Neutrophil (primary cell): ENCODE measurements around the gene ADGRF4.

Source experiments
- H3K27ac ChIP-seq: fragments of 200-600 bp; sonication (generic); 2 replicates; pipeline ENCODE4 v1.5.1; 2016; ENCODE audit warnings: mild to moderate bottlenecking, moderate library complexity
- H3K27me3 ChIP-seq: fragments of 200-600 bp; sonication (generic); 2 replicates; pipeline ENCODE4 v1.6.0; 2016; ENCODE audit warnings: mild to moderate bottlenecking
- H3K36me3 ChIP-seq: fragments of 200-600 bp; sonication (generic); 2 replicates; pipeline ENCODE4 v1.5.1; 2017
- H3K4me1 ChIP-seq, 2 experiments: fragments of 200-600 bp in 1 of 2; sonication (generic) in 1 of 2; 1 replicate in 1 of 2; 2 replicates in 1 of 2; pipeline versions ENCODE4 v1.5.1 to v1.6.1; 2013 to 2016; ENCODE audit warnings: low read depth in 1 of 2, low read length in 1 of 2, mild to moderate bottlenecking in 1 of 2, moderate library complexity in 1 of 2; ENCODE audit not compliant: control insufficient read depth in 1 of 2, insufficient read depth in 1 of 2
- H3K4me3 ChIP-seq, 2 experiments: fragments of 200-600 bp in 1 of 2; sonication (generic) in 1 of 2; 1 replicate in 1 of 2; 2 replicates in 1 of 2; pipeline ENCODE4 v1.5.1; 2013 to 2016; ENCODE audit warnings: low read depth in 1 of 2, low read length in 1 of 2, mild to moderate bottlenecking in 1 of 2, moderate library complexity in 1 of 2
- H3K9me3 ChIP-seq: fragments of 200-600 bp; sonication (generic); 2 replicates; pipeline ENCODE4 v1.5.1; 2016
- TF ChIP-seq, protein P1 (sequence below): fragments of 200-600 bp; sonication (generic); IDR thresholded peaks from 2 replicates; pipeline ENCODE4 v1.5.1; 2016; ENCODE audit warnings: antibody characterized with exemption

Gene ADGRF4

DNA sequence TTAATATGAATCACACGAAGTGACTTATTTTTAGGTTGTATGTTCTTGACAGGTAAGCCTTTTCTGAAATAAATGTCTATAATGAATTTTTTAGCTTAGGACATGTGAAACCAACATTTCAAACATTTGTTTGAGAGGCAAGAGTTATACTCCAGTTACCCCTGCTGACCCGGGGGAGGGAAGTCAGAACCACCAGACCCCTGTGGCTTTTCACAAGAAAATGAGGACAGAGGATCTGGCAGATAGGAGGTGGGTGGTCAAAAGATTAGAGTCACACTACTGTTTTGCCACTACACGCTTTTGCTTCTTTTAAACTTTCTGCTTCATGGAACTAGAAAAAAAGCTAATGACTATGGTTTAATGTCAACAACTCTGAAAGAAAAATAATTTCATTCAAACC, 27.5 kb upstream of the ADGRF4 start:
- H3K27ac ChIP-seq = no peak overlapping the region
- no peaks in the 10 kb centered on the region for H3K9me3 ChIP-seq
- TF ChIP-seq, protein P1, sequence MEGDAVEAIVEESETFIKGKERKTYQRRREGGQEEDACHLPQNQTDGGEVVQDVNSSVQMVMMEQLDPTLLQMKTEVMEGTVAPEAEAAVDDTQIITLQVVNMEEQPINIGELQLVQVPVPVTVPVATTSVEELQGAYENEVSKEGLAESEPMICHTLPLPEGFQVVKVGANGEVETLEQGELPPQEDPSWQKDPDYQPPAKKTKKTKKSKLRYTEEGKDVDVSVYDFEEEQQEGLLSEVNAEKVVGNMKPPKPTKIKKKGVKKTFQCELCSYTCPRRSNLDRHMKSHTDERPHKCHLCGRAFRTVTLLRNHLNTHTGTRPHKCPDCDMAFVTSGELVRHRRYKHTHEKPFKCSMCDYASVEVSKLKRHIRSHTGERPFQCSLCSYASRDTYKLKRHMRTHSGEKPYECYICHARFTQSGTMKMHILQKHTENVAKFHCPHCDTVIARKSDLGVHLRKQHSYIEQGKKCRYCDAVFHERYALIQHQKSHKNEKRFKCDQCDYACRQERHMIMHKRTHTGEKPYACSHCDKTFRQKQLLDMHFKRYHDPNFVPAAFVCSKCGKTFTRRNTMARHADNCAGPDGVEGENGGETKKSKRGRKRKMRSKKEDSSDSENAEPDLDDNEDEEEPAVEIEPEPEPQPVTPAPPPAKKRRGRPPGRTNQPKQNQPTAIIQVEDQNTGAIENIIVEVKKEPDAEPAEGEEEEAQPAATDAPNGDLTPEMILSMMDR = no peak
- no peak overlapping the region for H3K4me3 ChIP-seq
- no peaks in the 10 kb centered on the region for H3K36me3 ChIP-seq
- no peaks in the 10 kb centered on the region for H3K4me1 ChIP-seq
- H3K27me3 ChIP-seq = no peaks in the 10 kb centered on the region

DNA sequence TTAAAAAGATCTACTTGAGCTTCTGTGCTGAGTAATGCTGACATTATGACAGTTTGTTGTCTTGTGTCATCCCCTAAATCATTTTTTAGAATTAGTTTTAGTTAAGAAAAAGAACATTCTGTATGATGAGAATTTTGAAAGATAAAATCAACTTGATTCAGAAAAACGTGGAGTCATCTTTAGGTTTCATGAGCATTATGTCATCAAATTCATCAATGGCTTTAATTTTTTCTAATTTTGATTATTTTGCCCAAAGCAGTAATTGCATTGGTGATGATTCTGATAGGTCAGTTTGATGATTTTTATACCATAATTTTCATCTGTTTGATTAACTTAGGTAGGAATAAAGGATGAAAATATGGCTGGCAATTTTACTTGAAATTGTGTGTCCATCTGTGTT, 26.6 kb upstream of the ADGRF4 start:
- TF ChIP-seq, protein P1 = no peak
- no peak overlapping the region for H3K4me3 ChIP-seq

DNA sequence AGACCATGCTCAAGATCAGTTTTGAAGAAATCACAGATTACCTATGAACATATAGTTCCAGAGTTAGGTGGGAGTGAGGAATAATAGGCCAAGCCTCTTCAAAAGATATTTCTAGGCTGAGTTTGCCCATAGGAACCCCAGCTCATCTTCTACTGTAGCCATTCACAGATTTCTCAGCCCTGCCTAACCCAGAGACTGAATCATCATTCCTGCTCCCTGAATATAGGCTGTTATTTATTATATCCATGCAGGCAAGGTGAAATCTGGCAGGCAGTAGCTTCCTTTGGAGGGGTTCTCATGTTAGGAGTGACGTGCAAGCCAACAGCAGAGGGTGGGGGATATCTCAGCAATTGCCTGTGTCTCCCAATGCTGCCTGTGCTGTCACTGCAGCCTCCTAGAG, 25.6 kb upstream of the ADGRF4 start:
- H3K4me1 ChIP-seq = no peaks in the 10 kb centered on the region
- no peaks in the 10 kb centered on the region for H3K9me3 ChIP-seq
- H3K4me3 ChIP-seq = no peak overlapping the region
- no peak overlapping the region for H3K27ac ChIP-seq
- no peaks in the 10 kb centered on the region for H3K36me3 ChIP-seq
- TF ChIP-seq, protein P1 = no peak
- no peaks in the 10 kb centered on the region for H3K27me3 ChIP-seq

More for the DNA sequence above, 26.6 kb upstream of the ADGRF4 start:
- H3K27ac ChIP-seq = no peak overlapping the region
- H3K36me3 ChIP-seq = no peaks in the 10 kb centered on the region
- H3K4me1 ChIP-seq = no peaks in the 10 kb centered on the region
- no peaks in the 10 kb centered on the region for H3K27me3 ChIP-seq
- H3K9me3 ChIP-seq = no peaks in the 10 kb centered on the region

DNA sequence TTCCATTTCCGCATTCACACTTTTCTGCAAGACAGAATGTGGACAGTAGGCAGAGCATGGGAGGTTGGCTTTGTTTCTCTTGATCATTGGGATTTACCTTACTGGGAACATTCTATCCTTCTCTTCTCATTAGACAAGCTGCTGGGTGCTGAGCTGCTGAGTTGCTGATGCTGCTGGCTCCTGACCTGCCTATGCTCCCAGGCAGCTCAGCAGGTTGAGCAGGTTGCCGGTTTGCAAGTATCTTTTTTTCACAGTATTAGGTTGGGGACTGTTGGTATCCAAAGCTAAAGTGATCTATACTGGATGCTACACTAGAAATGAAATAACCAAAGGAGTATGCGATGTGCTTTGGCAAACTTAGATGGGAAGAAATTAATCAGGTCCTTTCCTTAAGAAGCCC, 23.7 kb upstream of the ADGRF4 start:
- H3K4me3 ChIP-seq = no peak overlapping the region
- no peaks in the 10 kb centered on the region for H3K9me3 ChIP-seq
- TF ChIP-seq, protein P1 = no peak

DNA sequence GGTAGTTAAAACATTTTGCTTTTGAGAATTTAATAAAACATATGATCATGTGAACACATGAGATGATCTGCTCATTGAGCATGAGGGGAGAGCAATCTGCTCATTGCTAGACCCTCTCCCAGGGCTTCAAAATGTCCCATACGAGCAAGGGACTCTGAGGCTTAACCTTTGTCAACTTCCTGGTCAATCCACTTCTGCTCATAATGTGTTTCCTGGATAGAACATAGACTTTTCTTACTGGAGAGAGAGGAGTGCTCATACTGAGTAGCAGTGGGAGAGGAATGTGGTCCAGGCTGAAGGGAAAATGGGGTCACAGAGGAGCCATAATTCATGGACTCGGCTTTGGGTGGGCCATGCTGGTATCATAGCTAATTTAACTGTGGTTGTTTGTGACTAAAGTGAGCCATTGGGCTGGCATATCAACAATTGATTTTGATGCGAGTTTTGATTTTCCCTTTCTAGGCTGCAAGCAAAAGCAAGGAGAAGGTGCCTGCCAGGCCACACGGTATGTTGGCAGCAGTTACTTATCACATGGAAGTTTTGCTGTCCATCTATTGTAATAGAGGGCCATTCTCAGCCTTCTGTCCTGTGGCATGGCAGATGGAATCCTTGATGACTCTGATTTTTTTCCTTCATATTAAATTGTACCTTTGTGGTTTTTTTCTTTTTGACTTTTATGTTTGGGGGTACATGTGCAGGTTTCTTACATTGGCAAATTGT, 20.8 kb upstream of the ADGRF4 start:
- Histone ChIP-seq H3K27me3 (no peaks in the 10 kb centered on the region), H3K4me3 (no peak overlapping the region), H3K27ac (no peak overlapping the region), H3K4me1 (no peaks in the 10 kb centered on the region), H3K9me3 (no peaks in the 10 kb centered on the region), H3K36me3 (no peaks in the 10 kb centered on the region)
- TF ChIP-seq, protein P1 = no peak

More for the DNA sequence above, 23.7 kb upstream of the ADGRF4 start:
- H3K27ac ChIP-seq = no peak overlapping the region
- H3K27me3 ChIP-seq = no peaks in the 10 kb centered on the region
- H3K36me3 ChIP-seq = no peaks in the 10 kb centered on the region
- H3K4me1 ChIP-seq = no peaks in the 10 kb centered on the region
